Esophagus squamous epithelium (tissue), 5 donors: ENCODE measurements around the gene ZNF524. TPM values are rescaled to one million over a fixed set of nuclear protein-coding genes. Genes with fewer than 3 reads are reported as not detected.
"Not testable (repeated sequence)": the region's sequence is repeated elsewhere in the genome, so short reads cannot be mapped to it uniquely, and the experiment has no call there.

Experiments
- DNase-seq: peaks from one replicate; lab custom pipeline; 2025; lab: John Stamatoyannopoulos, UW
- H3K27ac ChIP-seq, 4 donors: fragments of 200-600 bp; sonication (generic); one replicate each; pipeline ENCODE4 v1.5.1; 2016 to 2019; ENCODE audit warnings: mild to moderate bottlenecking in 1 of 4
- H3K27me3 ChIP-seq, 4 donors: fragments of 200-600 bp; sonication (generic); 1 replicate in 3 of 4; 2 replicates in 1 of 4; pipeline versions ENCODE4 v1.5.1 to v1.6.0; 2017 to 2021; ENCODE audit warnings: antibody characterized with exemption in 1 of 4
- H3K36me3 ChIP-seq, 3 donors: fragments of 200-600 bp; sonication (generic); one replicate each; pipeline ENCODE4 v1.5.1; 2016 to 2019
- H3K4me1 ChIP-seq, 3 donors: fragments of 200-600 bp; sonication (generic); one replicate each; pipeline ENCODE4 v1.5.1; 2017 to 2019
- H3K4me3 ChIP-seq, 4 donors: fragments of 200-600 bp; sonication (generic); 1 replicate in 3 of 4; 2 replicates in 1 of 4; pipeline ENCODE4 v1.5.1; 2016 to 2019; ENCODE audit warnings: mild to moderate bottlenecking in 2 of 4, moderate library complexity in 1 of 4
- H3K9me3 ChIP-seq, 3 donors: fragments of 200-600 bp; sonication (generic); one replicate each; pipeline ENCODE4 v1.5.1; 2016 to 2019
- CTCF ChIP-seq, 6 experiments: fragments of 450-650 bp in 4 of 6; fragments of 200-600 bp in 2 of 6; sonication (generic) in 2 of 6; IDR thresholded peaks; one replicate each; pipeline ENCODE4 v1.5.1; 2016 to 2019; ENCODE audit warnings: antibody characterized with exemption in 6 of 6, mild to moderate bottlenecking in 4 of 6, moderate library complexity in 4 of 6
- POLR2A ChIP-seq, 4 donors: fragments of 450-650 bp; IDR thresholded peaks; one replicate each; pipeline ENCODE4 v1.6.1; 2017; ENCODE audit warnings: antibody characterized with exemption in 4 of 4, mild to moderate bottlenecking in 4 of 4, moderate library complexity in 3 of 4
- WGBS, 2 donors: methylation state at CpG; one replicate each; pipeline ENCODE4 v1.1.5; 2018; 5-methylcytosine and 5-hydroxymethylcytosine counted together
- intact Hi-C: fragments of 100-400 bp; cut with DNase I; formaldehyde crosslinking; loops from one replicate; pipeline ENCODE4 v1.15.0; 2022
- total RNA-seq, 4 donors: library from RNA; depleted of rRNA; stranded (reverse); fragments of >200 nt; gene quantifications; one replicate each; pipeline ENCODE4 v1.1.0, GENCODE V29; 2016
- donor health status: DM: yes; HTN: yes; CAD: no.

The ZNF524 gene
- total RNA-seq, 4 donors from 2014 or later, result 17.7 to 25.9 (median 22.9) TPM

GRCh38 chr19:55581823-55582223, 18.3 kb upstream of the ZNF524 start:
- H3K27ac ChIP-seq, result peak overlapping the region in 1 of 4 donors; percentile 89
- TF ChIP-seq POLR2A (IDR thresholded peaks at IDR 0.05) (no peak), CTCF (IDR thresholded peaks at IDR 0.05) (no peak)

GRCh38 chr19:55582284-55582683, 17.8 kb upstream of the ZNF524 start:
- WGBS, 2 donors, result 61 to 70% methylated on average over 3 to 4 of the region's 4 CpGs
- H3K4me3 ChIP-seq, H3K9me3 ChIP-seq, DNase-seq, H3K27ac ChIP-seq, intact Hi-C loops: not testable (repeated sequence)
- peaks cover 0 to 22% (median 7%) of the 10 kb centered on the region in 3 donors for H3K36me3 ChIP-seq
- peaks cover 20 to 52% (median 25%) of the 10 kb centered on the region in 3 donors for H3K4me1 ChIP-seq
- H3K27me3 ChIP-seq, result peaks cover 0 to 16% (median 0%) of the 10 kb centered on the region in 4 donors

More at GRCh38 chr19:55581823-55582223, 18.3 kb upstream of the ZNF524 start:
- 14 to 19% methylated on average over 6 of the region's 6 CpGs for WGBS, 2 donors
- H3K4me1 ChIP-seq, result peaks cover 20 to 47% (median 20%) of the 10 kb centered on the region in 3 donors
- H3K27me3 ChIP-seq, result peaks cover 0 to 16% (median 0%) of the 10 kb centered on the region in 4 donors
- intact Hi-C loops, result no loop called here
- H3K9me3 ChIP-seq, result no peaks in the 10 kb centered on the region
- no peak for DNase-seq
- H3K36me3 ChIP-seq, result peaks cover 0 to 26% (median 7%) of the 10 kb centered on the region in 3 donors
- H3K4me3 ChIP-seq, result no peak overlapping the region

DNA sequence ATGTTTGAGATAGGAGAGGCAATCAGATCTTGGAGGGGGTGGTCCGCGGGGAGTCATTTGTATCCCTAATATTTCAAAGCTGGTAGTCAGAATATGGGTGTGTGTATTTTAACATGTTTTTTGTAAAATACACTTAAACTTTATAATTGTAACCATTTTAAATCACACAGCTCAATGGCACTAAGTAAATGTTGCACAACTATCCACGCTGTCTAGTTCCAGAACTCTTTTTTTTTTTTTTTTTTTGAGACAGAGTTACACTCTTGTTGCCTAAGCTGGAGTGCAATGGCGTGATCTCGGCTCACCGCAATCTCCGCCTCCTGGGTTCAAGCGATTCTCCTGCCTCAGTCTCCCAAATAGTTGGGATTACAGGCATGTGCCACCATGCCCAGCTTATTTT, 16.2 kb upstream of the ZNF524 start:
- intact Hi-C loops, result not testable (repeated sequence)

DNA sequence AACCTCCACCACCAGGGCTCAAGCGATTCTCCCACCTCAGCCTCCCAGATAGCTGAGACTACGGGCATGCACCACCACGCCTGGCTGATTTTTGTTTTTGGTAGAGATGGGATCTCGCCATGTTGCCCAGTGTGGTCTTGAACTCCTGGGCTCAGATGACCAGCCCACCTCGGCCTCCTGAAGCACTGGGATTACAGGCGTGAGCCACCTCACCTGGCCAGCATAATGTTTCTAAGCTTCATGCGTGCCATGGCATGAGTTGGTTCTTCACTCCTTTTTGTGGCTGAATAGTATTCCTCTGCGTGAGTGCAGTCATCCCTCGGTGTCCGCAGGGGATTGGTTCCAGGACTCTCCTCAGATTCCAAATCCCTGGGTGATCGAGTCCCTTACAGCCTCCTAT, 15.2 kb upstream of the ZNF524 start:
- H3K4me1 ChIP-seq, result peaks cover 20 to 53% (median 25%) of the 10 kb centered on the region in 3 donors
- H3K27ac ChIP-seq, result no peak overlapping the region
- intact Hi-C loops, result no loop called here
- H3K4me3 ChIP-seq, result no peak overlapping the region
- TF ChIP-seq CTCF (IDR thresholded peaks at IDR 0.05) (no peak), POLR2A (IDR thresholded peaks at IDR 0.05) (no peak)
- no peaks in the 10 kb centered on the region for H3K36me3 ChIP-seq
- no peaks in the 10 kb centered on the region for H3K9me3 ChIP-seq
- whole genome bisulfite sequencing, 2 donors, result 69 to 83% methylated on average over 11 of the region's 11 CpGs
- DNase-seq, result no peak
- peaks cover 0 to 16% (median 0%) of the 10 kb centered on the region in 4 donors for H3K27me3 ChIP-seq

More for the DNA sequence above, 16.2 kb upstream of the ZNF524 start:
- Histone ChIP-seq H3K27me3 (peaks cover 0 to 16% (median 0%) of the 10 kb centered on the region in 4 donors), H3K4me1 (peaks cover 20 to 60% (median 25%) of the 10 kb centered on the region in 3 donors)
- H3K4me3 ChIP-seq, DNase-seq, H3K27ac ChIP-seq, H3K9me3 ChIP-seq, H3K36me3 ChIP-seq: not testable (repeated sequence)
- WGBS, 2 donors, result 67% methylated on average over 8 of the region's 8 CpGs

GRCh38 chr19:55585658-55586339, 14.3 kb upstream of the ZNF524 start:
- Histone ChIP-seq H3K36me3 (no peaks in the 10 kb centered on the region), H3K4me1 (peaks cover 15 to 46% (median 25%) of the 10 kb centered on the region in 3 donors), H3K27me3 (peaks cover 0 to 16% (median 0%) of the 10 kb centered on the region in 4 donors), H3K27ac (peak overlapping the region in 2 of 4 donors; percentile 30 to 59), H3K4me3 (peak overlapping the region in 3 of 4 donors; percentile 13 to 51 (median 44)), H3K9me3 (no peaks in the 10 kb centered on the region)
- WGBS, 2 donors, result 2 to 5% methylated on average over 20 to 23 of the region's 36 CpGs
- TF ChIP-seq CTCF (IDR thresholded peaks at IDR 0.05), result no peak
- intact Hi-C loops, result no loop called here
- DNase-seq, result no peak

DNA sequence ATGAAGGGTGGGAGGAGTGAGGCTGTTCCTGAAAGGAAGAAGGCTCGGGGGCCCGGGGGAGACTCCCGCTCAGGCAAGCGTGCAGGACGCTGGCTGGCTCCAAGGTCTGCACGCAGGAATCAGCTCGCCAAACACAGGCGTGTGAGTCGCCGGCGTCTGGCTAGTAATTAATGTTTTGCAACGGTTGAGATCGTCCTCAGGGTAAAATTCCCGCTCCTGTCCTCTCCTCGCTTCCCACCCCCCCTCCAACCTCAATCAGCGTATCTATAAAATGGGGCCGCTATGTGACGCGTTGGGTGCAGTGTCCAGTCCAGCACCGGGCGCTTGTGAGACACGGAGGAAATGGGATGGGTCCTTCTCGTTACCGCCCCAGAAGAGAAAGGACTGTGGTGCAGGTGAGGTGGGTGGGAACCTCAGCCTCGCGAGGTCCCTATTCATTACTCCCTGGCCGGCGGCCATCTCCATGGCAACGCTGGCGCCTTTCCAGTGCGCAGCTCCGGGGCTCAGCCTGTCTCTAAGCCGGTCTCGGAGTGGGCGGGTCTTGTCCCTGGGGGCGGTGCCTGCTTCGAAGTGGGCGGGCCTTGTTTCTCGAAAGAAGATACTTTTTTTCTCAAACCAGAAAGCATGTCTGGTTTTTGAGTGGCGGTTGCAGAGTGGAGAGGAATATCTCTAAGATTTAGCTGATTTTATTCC, 13.0 kb upstream of the ZNF524 start:
- Histone ChIP-seq H3K9me3 (no peaks in the 10 kb centered on the region), H3K4me3 (peak overlapping the region; percentile 6 to 58 (median 35))

More for the DNA sequence above, 13.0 kb upstream of the ZNF524 start:
- Histone ChIP-seq H3K36me3 (peaks cover 0 to 6% (median 0%) of the 10 kb centered on the region in 3 donors), H3K27ac (peak overlapping the region in 3 of 4 donors; percentile 5 to 55 (median 25)), H3K4me1 (peaks cover 9 to 33% (median 13%) of the 10 kb centered on the region in 3 donors), H3K27me3 (peaks cover 0 to 16% (median 0%) of the 10 kb centered on the region in 4 donors)
- TF ChIP-seq CTCF (IDR thresholded peaks at IDR 0.05), result no peak
- no peak for TF ChIP-seq POLR2A (IDR thresholded peaks at IDR 0.05)
- DNase-seq, result peak; percentile 67
- intact Hi-C loops, result no loop called here
- 1 to 2% methylated on average over 20 to 23 of the region's 40 CpGs for WGBS, 2 donors
